Brain microvascular endothelial cell (primary cell): ENCODE data around the gene ZYX.
"Not testable (repeated sequence)": the region's sequence is repeated elsewhere in the genome, so short reads cannot be mapped to it uniquely, and the experiment has no call there.

Experiments used
- DNase-seq: peaks from one replicate; pipeline ENCODE4 v3.0.0-alpha.2; 2020
- H3K27ac ChIP-seq: fragments of 250-450 bp; sonication (Bioruptor Pico); 2 replicates; pipeline ENCODE4 v1.5.1; 2020; ENCODE audit warnings: mild to moderate bottlenecking, moderate library complexity
- H3K27me3 ChIP-seq: fragments of 250-450 bp; sonication (Bioruptor Pico); replicated peaks from 2 replicates; pipeline ENCODE4 v1.5.1; 2020; ENCODE audit warnings: mild to moderate bottlenecking
- H3K36me3 ChIP-seq: fragments of 250-450 bp; sonication (Bioruptor Pico); replicated peaks from 2 replicates; pipeline ENCODE4 v1.5.1; 2020; ENCODE audit warnings: mild to moderate bottlenecking
- H3K4me3 ChIP-seq: 2 replicates; pipeline ENCODE4 v1.5.1; 2011; ENCODE audit warnings: low read depth, mild to moderate bottlenecking, control low read depth, low read length, moderate library complexity
- CTCF ChIP-seq: IDR thresholded peaks from 2 replicates; pipeline ENCODE4 v1.5.1; 2011; ENCODE audit warnings: low read depth, mild to moderate bottlenecking, moderate library complexity, low read length, control low read depth, inconsistent platforms; ENCODE audit errors: missing control alignments
- in situ Hi-C: cut with HindIII; loops from 2 replicates; pipeline ENCODE4 v1.10.0; 2017; ENCODE audit warnings: low sequenced_read_pairs, low pct_ligation_motif_present

ZYX gene

DNA sequence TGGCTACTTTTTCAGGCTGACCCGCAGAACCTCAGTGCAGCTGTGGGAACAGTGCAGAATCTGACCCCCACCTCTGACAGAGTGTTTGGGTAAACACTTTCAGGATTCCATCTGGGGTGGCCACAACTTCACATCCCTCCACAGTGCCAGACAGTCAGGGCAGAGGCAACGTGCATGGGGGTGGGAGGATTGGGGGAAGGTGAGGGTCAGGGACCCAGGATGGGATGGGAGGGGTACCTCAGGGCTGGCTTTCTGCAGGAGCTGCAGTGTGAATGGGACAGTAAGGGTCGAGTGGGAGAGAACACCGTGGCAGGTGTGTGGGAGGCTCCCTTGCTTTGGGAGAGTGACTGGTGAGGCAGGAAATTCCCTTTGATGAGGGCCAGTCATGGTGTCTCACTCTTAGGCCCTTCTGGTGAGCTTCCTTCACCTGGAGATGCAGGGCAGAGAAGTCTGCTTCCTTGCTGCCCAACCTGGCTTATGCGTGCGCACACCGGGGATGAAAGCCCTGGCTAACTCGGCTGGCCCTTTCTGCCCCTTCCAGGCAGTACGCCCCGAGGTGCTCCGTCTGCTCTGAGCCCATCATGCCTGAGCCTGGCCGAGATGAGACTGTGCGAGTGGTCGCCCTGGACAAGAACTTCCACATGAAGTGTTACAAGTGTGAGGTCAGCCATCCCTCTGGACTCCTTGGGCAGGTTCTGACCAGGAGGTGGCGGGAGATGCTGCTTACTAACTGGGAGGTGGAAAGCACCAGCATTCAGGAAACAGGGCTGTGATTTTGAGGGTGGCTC lies 8.4 kb downstream of the ZYX start:
- no peak overlapping the region for H3K27ac ChIP-seq
- H3K4me3 ChIP-seq: no peak overlapping the region

GRCh38 chr7:143390104-143390772 lies 9.1 kb downstream of the ZYX start:
- no peak overlapping the region for H3K27ac ChIP-seq
- TF ChIP-seq CTCF: no peak

More for the DNA sequence above, 8.4 kb downstream of the ZYX start:
- in situ Hi-C loops: no loop called here
- peaks cover 84% of the 10 kb centered on the region for H3K36me3 ChIP-seq
- DNase-seq: no peak
- peak; percentile 16 for TF ChIP-seq CTCF
- no peaks in the 10 kb centered on the region for H3K27me3 ChIP-seq

GRCh38 chr7:143390773-143391317 lies 9.7 kb downstream of the ZYX start:
- H3K36me3 ChIP-seq: peaks cover 72% of the 10 kb centered on the region
- no peaks in the 10 kb centered on the region for H3K27me3 ChIP-seq
- H3K27ac ChIP-seq: peak overlapping the region; percentile 69
- no peak for TF ChIP-seq CTCF
- H3K4me3 ChIP-seq: no peak overlapping the region
- no peak for DNase-seq
- in situ Hi-C loops: no loop called here

More at GRCh38 chr7:143390104-143390772, 9.1 kb downstream of the ZYX start:
- Histone ChIP-seq H3K27me3 (no peaks in the 10 kb centered on the region), H3K36me3 (peaks cover 77% of the 10 kb centered on the region), H3K4me3 (no peak overlapping the region)
- no peak for DNase-seq
- in situ Hi-C loops: no loop called here

DNA sequence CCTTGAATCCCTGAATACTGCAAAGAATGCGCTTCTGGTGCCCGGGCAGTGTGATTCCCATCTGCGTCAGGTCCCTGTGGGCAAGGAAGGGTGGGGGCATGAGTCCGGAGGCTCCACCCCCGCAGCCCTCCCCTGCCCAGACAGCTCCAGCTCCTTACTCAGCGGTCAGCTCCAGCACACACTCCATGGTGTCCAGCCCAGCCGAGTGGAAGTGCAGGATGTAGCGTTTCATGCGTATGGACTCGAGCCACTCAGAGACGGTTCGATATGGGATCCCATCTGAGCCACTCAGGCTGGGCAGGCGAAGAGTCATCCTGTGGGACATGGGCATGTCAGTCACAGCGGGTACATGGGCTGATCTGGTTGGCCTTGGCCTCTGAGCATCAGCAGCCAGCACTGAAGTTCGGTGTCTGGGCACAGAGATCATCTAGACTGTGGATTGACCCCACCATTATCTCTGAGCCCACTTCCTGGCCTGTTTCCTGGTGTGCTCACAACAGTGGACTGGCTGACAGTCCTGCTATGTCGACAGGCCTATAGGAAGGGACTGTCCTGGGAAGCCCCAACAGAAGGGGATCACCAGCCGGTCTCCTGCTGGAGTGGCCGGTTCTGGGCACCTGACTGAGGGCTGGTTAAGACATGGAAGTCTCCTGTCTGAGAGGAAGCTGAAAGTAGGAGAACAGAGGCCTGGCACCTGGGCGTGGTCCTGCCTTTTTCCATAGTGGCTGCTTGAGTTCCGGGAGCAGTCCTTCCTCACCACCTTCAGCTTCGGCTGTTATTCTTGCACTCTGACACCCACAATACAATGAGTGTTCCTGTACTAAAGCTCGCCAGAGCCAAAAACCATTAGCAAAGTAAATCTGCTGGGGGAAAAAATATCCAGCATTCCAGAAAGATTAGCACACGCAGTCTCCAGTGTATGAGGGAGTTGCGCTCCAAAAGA lies 10.6 kb downstream of the ZYX start:
- peak; percentile 55 for DNase-seq
- Histone ChIP-seq H3K36me3 (peaks cover 63% of the 10 kb centered on the region), H3K27ac (peak overlapping the region; percentile 69), H3K4me3 (no peak overlapping the region), H3K27me3 (no peaks in the 10 kb centered on the region)
- no peak for TF ChIP-seq CTCF
- in situ Hi-C loops: no loop called here

- DNase-seq, H3K4me3 ChIP-seq, H3K27me3 ChIP-seq, in situ Hi-C loops: not testable (repeated sequence)
- Histone ChIP-seq H3K27ac (peak overlapping the region; percentile 69), H3K36me3 (peaks cover 57% of the 10 kb centered on the region)
These were observed 11.3 kb downstream of the ZYX start for GRCh38 chr7:143392427-143392826.
